MM.1S (cell line): ENCODE data around the gene TMSB10.
"Not testable (repeated sequence)": the region's sequence is repeated elsewhere in the genome, so short reads cannot be mapped to it uniquely, and the experiment has no call there.

ENCODE experiments used
- DNase-seq: peaks from one replicate; pipeline ENCODE4 v3.0.0-alpha.2; 2015
- H2AFZ ChIP-seq: fragments of 300-600 bp; sonication (generic); 2 replicates; pipeline ENCODE4 v1.6.0; 2016; ENCODE audit warnings: antibody characterized with exemption, low read length
- H3F3A ChIP-seq: fragments of 300-600 bp; sonication (generic); 2 replicates; pipeline ENCODE4 v1.6.1; 2016; ENCODE audit warnings: mild to moderate bottlenecking, antibody characterized with exemption, low read length, moderate library complexity, mixed read lengths; ENCODE audit not compliant: insufficient read depth
- H3K27ac ChIP-seq: fragments of 300-600 bp; sonication (generic); 2 replicates; pipeline ENCODE4 v1.5.1; 2016; ENCODE audit warnings: mild to moderate bottlenecking, low read length
- H3K27me3 ChIP-seq: fragments of 300-600 bp; sonication (generic); replicated peaks from 2 replicates; pipeline ENCODE4 v1.6.0; 2016; ENCODE audit warnings: low read length; ENCODE audit not compliant: insufficient read depth
- H3K36me3 ChIP-seq: fragments of 300-600 bp; sonication (generic); replicated peaks from 2 replicates; pipeline ENCODE4 v1.6.1; 2016; ENCODE audit warnings: mild to moderate bottlenecking, low read length, mixed read lengths; ENCODE audit not compliant: insufficient read depth
- H3K4me1 ChIP-seq: fragments of 300-600 bp; sonication (generic); 2 replicates; pipeline ENCODE4 v1.6.1; 2016; ENCODE audit warnings: low read length, mixed read lengths
- H3K4me2 ChIP-seq: fragments of 300-600 bp; sonication (generic); 2 replicates; pipeline ENCODE4 v1.6.0; 2016; ENCODE audit warnings: low read depth, low read length
- H3K4me3 ChIP-seq: fragments of 300-600 bp; sonication (generic); 2 replicates; pipeline ENCODE4 v1.5.1; 2016; ENCODE audit warnings: low read length, mixed read lengths
- H3K79me2 ChIP-seq: fragments of 300-600 bp; sonication (generic); 2 replicates; pipeline ENCODE4 v1.6.1; 2016; ENCODE audit warnings: mixed run types, low read length, mixed read lengths
- H3K9ac ChIP-seq: fragments of 300-600 bp; sonication (generic); 2 replicates; pipeline ENCODE4 v1.6.1; 2016; ENCODE audit warnings: low read length, mixed read lengths
- H3K9me2 ChIP-seq: fragments of 300-600 bp; sonication (generic); replicated peaks from 2 replicates; pipeline ENCODE4 v1.6.1; 2016; ENCODE audit warnings: mild to moderate bottlenecking, low read length, mixed read lengths; ENCODE audit not compliant: insufficient read depth
- H3K9me3 ChIP-seq: fragments of 300-600 bp; sonication (generic); replicated peaks from 2 replicates; pipeline ENCODE4 v1.6.1; 2016; ENCODE audit warnings: mild to moderate bottlenecking, low read length, mixed read lengths; ENCODE audit not compliant: insufficient read depth
- H4K20me1 ChIP-seq: fragments of 300-600 bp; sonication (generic); 2 replicates; pipeline ENCODE4 v1.6.1; 2016; ENCODE audit warnings: mild to moderate bottlenecking, low read length, moderate library complexity, mixed read lengths; ENCODE audit not compliant: insufficient read depth
- EZH2 ChIP-seq: fragments of 300-600 bp; sonication (generic); optimal IDR thresholded peaks from 2 replicates; pipeline ENCODE3; 2017; ENCODE audit warnings: low read depth, mild to moderate bottlenecking, antibody characterized with exemption, low read length, mixed read lengths
- EZH2phosphoT487 ChIP-seq: fragments of 300-600 bp; sonication (generic); IDR thresholded peaks from 2 replicates; pipeline ENCODE4 v1.6.1; 2018; ENCODE audit warnings: antibody characterized with exemption, low read length
- TF ChIP-seq, protein P1 (sequence below): fragments of 300-600 bp; sonication (generic); IDR thresholded peaks from 2 replicates; pipeline ENCODE4 v1.5.1; 2016; ENCODE audit warnings: antibody characterized with exemption, low read length, mixed read lengths

The TMSB10 gene

GRCh38 chr2:84873350-84873749 is 32.1 kb upstream of the TMSB10 start:
- H3K79me2 ChIP-seq = no peaks in the 10 kb centered on the region
- no peaks in the 10 kb centered on the region for H3K9me2 ChIP-seq
- H3K9me3 ChIP-seq = no peaks in the 10 kb centered on the region
- no peak overlapping the region for H3K4me2 ChIP-seq
- H3K27me3 ChIP-seq = no peaks in the 10 kb centered on the region
- no peaks in the 10 kb centered on the region for H3K36me3 ChIP-seq
- no peak overlapping the region for H3K27ac ChIP-seq
- no peaks in the 10 kb centered on the region for H3K4me1 ChIP-seq
- no peak overlapping the region for H2AFZ ChIP-seq
- H4K20me1 ChIP-seq = no peaks in the 10 kb centered on the region
- no peaks in the 10 kb centered on the region for H3F3A ChIP-seq
- H3K4me3 ChIP-seq = no peak overlapping the region
- no peak for DNase-seq
- H3K9ac ChIP-seq = no peak overlapping the region
- TF ChIP-seq, protein P1, sequence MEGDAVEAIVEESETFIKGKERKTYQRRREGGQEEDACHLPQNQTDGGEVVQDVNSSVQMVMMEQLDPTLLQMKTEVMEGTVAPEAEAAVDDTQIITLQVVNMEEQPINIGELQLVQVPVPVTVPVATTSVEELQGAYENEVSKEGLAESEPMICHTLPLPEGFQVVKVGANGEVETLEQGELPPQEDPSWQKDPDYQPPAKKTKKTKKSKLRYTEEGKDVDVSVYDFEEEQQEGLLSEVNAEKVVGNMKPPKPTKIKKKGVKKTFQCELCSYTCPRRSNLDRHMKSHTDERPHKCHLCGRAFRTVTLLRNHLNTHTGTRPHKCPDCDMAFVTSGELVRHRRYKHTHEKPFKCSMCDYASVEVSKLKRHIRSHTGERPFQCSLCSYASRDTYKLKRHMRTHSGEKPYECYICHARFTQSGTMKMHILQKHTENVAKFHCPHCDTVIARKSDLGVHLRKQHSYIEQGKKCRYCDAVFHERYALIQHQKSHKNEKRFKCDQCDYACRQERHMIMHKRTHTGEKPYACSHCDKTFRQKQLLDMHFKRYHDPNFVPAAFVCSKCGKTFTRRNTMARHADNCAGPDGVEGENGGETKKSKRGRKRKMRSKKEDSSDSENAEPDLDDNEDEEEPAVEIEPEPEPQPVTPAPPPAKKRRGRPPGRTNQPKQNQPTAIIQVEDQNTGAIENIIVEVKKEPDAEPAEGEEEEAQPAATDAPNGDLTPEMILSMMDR = no peak
- TF ChIP-seq EZH2phosphoT487 (no peak), EZH2 (no peak)

DNA sequence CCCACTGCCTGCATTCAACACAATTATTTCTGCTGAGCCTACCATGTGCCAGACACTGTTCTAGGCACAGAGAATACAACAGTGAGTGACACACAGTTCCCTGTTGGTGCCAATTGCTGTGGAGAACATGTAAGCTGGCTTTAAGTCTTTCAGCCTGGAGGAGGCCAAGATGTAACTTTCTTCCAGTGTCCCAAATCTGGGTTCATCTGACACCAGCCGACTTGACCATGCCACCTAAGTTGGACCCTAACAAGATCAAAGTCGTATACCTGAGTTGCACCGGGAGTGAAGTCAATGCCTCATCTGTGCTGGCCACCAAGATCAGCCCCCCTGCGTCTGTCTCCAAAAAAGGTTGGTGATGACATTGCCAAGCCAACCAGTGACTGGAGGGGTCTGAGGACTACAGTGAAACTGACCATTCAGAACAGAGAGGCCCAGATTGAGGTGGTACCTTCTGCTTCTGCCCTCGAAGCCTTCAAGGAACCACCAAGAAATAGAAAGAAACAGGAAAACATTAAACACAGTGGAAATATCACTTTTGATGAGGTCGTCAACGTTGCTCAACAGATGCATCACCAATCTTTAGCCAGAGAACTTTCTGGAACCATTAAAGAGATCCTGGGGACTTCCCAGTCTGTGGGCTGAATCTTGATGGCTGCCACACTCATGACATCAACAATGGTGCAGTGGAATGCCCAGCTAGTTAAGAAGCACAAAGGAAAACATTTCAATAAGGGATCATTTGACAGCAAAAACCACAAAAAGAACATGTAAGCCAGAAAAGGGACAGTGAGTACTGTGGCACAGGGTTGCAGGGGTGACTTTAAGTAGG is 30.9 kb upstream of the TMSB10 start:
- Histone ChIP-seq H2AFZ (no peak overlapping the region), H3K9ac (no peak overlapping the region), H3K9me3 (no peaks in the 10 kb centered on the region), H4K20me1 (no peaks in the 10 kb centered on the region), H3F3A (no peaks in the 10 kb centered on the region), H3K79me2 (no peaks in the 10 kb centered on the region), H3K9me2 (no peaks in the 10 kb centered on the region), H3K27me3 (0 out of 2 replicates have a peak, but pooled peaks cover 12% of the 10 kb centered on the region), H3K4me1 (no peaks in the 10 kb centered on the region), H3K4me2 (no peak overlapping the region), H3K4me3 (no peak overlapping the region), H3K27ac (no peak overlapping the region), H3K36me3 (no peaks in the 10 kb centered on the region)
- no peak for TF ChIP-seq EZH2phosphoT487
- TF ChIP-seq EZH2 = no peak
- TF ChIP-seq, protein P1 = no peak
- DNase-seq = no peak

DNA sequence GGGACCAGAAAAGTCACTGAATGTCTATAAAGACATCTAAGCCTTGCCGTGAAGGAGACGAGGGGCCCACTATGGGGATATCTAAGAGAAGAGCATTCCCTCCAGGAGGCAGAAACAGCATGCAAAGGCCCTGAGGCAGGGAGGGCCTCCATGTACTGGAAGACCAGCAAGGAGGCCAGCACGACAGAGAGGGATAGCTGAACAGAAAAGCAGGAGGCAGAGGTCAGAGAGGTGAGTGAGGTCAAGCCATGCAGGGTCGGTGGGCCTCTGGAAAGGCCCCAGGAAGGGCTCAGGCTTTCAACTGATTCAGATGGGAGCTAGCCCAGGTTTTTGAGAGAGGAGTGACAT is 30.3 kb upstream of the TMSB10 start:
- H3K4me1 ChIP-seq = no peaks in the 10 kb centered on the region
- H3K4me3 ChIP-seq = no peak overlapping the region
- no peaks in the 10 kb centered on the region for H3K36me3 ChIP-seq
- H3F3A ChIP-seq = no peaks in the 10 kb centered on the region
- H2AFZ ChIP-seq = no peak overlapping the region
- no peak overlapping the region for H3K4me2 ChIP-seq
- no peak for TF ChIP-seq EZH2
- no peak for TF ChIP-seq EZH2phosphoT487
- TF ChIP-seq, protein P1 = no peak
- no peak for DNase-seq
- no peaks in the 10 kb centered on the region for H3K79me2 ChIP-seq
- H3K9ac ChIP-seq = no peak overlapping the region
- H3K9me2 ChIP-seq = no peaks in the 10 kb centered on the region
- no peak overlapping the region for H3K27ac ChIP-seq
- no peaks in the 10 kb centered on the region for H3K9me3 ChIP-seq
- peaks cover 15% of the 10 kb centered on the region for H3K27me3 ChIP-seq
- H4K20me1 ChIP-seq = no peaks in the 10 kb centered on the region

- H4K20me1 ChIP-seq, H3K9me3 ChIP-seq: not testable (repeated sequence)
- peaks cover 19% of the 10 kb centered on the region for H3K27me3 ChIP-seq
Measured at GRCh38 chr2:84875619-84876018, 29.8 kb upstream of the TMSB10 start.

More at GRCh38 chr2:84875619-84876018, 29.8 kb upstream of the TMSB10 start:
- DNase-seq, H2AFZ ChIP-seq, H3K9ac ChIP-seq, H3K4me3 ChIP-seq, H3K9me2 ChIP-seq, H3K4me1 ChIP-seq, H3K79me2 ChIP-seq, H3F3A ChIP-seq, H3K27ac ChIP-seq, H3K4me2 ChIP-seq, H3K36me3 ChIP-seq: not testable (repeated sequence)
